GM18507 (cell line): ENCODE results near the gene IMMP2L.
"Not testable (repeated sequence)": the region's sequence is repeated elsewhere in the genome, so short reads cannot be mapped to it uniquely, and the experiment has no call there.

ENCODE experiments used
- DNase-seq: peaks from one replicate; pipeline ENCODE4 v3.0.0; 2011; ENCODE audit warnings: low read depth; ENCODE audit not compliant: insufficient read length; ENCODE audit errors: extremely low spot score
- FAIRE-seq: peaks from 2 replicates; lab custom pipeline; 2011; peaks lifted over from hg19 to GRCh38; lab: Jason Lieb, UNC

Gene IMMP2L

GRCh38 chr7:111368381-111369065 is 193.8 kb downstream of the IMMP2L start:
- no peak for FAIRE-seq

GRCh38 chr7:111364413-111364812 is 197.9 kb downstream of the IMMP2L start:
- FAIRE-seq = no peak
- DNase-seq = no peak

More at GRCh38 chr7:111368381-111369065, 193.8 kb downstream of the IMMP2L start:
- no peak for DNase-seq

GRCh38 chr7:111363099-111363498 is 199.2 kb downstream of the IMMP2L start:
- no peak for FAIRE-seq
- no peak for DNase-seq

GRCh38 chr7:111362506-111363054 is 199.7 kb downstream of the IMMP2L start:
- no peak for FAIRE-seq
- no peak for DNase-seq

- DNase-seq = no peak
- FAIRE-seq = no peak
These were observed 203.4 kb downstream of the IMMP2L start for GRCh38 chr7:111358915-111359314.

- DNase-seq = no peak
- no peak for FAIRE-seq
These were observed 204.6 kb downstream of the IMMP2L start for GRCh38 chr7:111357691-111358090.

GRCh38 chr7:111356941-111357340 is 205.4 kb downstream of the IMMP2L start:
- no peak for FAIRE-seq
- DNase-seq = no peak

GRCh38 chr7:111352319-111352718 is 210.0 kb downstream of the IMMP2L start:
- FAIRE-seq = no peak
- DNase-seq = no peak

GRCh38 chr7:111346219-111346618 is 216.1 kb downstream of the IMMP2L start:
- DNase-seq = no peak
- FAIRE-seq = no peak

- no peak for FAIRE-seq
These were observed 219.3 kb downstream of the IMMP2L start for GRCh38 chr7:111343017-111343416.

GRCh38 chr7:111339006-111339405 is 223.3 kb downstream of the IMMP2L start:
- no peak for DNase-seq
- no peak for FAIRE-seq

More at GRCh38 chr7:111343017-111343416, 219.3 kb downstream of the IMMP2L start:
- no peak for DNase-seq

GRCh38 chr7:111333010-111333409 is 229.3 kb downstream of the IMMP2L start:
- DNase-seq = no peak
- FAIRE-seq = no peak

GRCh38 chr7:111330235-111330523 is 232.1 kb downstream of the IMMP2L start:
- FAIRE-seq (no peak), DNase-seq (no peak)

- no peak for DNase-seq
- FAIRE-seq = no peak
These were observed 232.7 kb downstream of the IMMP2L start for GRCh38 chr7:111329367-111330234.

GRCh38 chr7:111328487-111328886 is 233.8 kb downstream of the IMMP2L start:
- DNase-seq = no peak

GRCh38 chr7:111324776-111325175 is 237.5 kb downstream of the IMMP2L start:
- DNase-seq = no peak
- no peak for FAIRE-seq

More at GRCh38 chr7:111328487-111328886, 233.8 kb downstream of the IMMP2L start:
- no peak for FAIRE-seq

GRCh38 chr7:111324228-111324627 is 238.1 kb downstream of the IMMP2L start:
- no peak for DNase-seq
- peak; percentile 15 for FAIRE-seq

GRCh38 chr7:111323670-111324069 is 238.6 kb downstream of the IMMP2L start:
- not testable (repeated sequence) for DNase-seq, FAIRE-seq

- DNase-seq (no peak), FAIRE-seq (no peak)
These were observed 242.2 kb downstream of the IMMP2L start for GRCh38 chr7:111320133-111320532.

- FAIRE-seq (no peak), DNase-seq (no peak)
These were observed 249.3 kb downstream of the IMMP2L start for GRCh38 chr7:111312966-111313365.

- no peak for FAIRE-seq
- DNase-seq = no peak
These were observed 253.6 kb downstream of the IMMP2L start for GRCh38 chr7:111308691-111309090.
